GM19023 (cell line): Measurements from ENCODE around the gene ELF5.

Source experiments
- ATAC-seq: cut with Tn5 transposase; IDR thresholded peaks from one replicate; pipeline ENCODE4 v1.9.1; 2021; ENCODE audit warnings: mild to moderate bottlenecking, moderate library complexity; ENCODE audit not compliant: unreplicated experiment

The ELF5 gene

DNA sequence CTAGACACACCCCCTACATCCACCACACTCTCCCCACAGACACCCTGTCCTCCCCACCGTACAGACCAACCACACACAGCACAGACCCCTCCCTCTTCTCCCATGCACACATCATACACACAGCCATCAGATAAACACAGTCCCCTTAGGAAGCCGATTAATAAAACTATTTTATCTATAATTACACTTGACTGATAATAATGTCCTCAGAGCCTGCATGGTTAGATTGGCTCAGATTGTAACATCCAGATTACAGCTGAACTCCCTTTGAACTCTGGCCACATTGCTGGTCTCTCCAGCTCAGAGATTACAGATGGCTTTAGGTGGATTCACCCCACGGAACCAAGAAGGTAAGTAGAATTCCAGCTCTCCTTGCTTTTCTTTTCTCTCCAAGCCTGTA, 9.5 kb upstream of the ELF5 start:
- ATAC-seq = no peak

DNA sequence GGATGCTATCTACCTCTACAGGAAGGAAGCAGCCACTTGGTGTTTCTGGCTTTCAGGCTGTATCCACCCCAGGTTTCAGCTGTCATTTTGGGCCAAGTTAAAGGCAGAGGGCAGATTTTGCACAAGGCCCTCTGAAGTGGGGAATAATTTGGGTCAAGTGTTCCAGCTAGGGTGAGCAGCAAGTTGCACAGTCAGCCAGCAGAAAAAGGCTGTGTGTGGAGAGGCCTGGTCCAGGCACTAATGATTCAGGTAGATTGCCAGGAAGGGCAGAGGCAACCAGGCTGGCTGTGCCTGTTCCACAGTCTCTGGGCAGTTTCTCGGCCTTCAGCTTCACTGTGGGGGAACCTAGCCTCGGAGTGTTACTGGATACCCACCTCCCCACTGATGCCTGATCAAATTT, 8.6 kb upstream of the ELF5 start:
- ATAC-seq = no peak

DNA sequence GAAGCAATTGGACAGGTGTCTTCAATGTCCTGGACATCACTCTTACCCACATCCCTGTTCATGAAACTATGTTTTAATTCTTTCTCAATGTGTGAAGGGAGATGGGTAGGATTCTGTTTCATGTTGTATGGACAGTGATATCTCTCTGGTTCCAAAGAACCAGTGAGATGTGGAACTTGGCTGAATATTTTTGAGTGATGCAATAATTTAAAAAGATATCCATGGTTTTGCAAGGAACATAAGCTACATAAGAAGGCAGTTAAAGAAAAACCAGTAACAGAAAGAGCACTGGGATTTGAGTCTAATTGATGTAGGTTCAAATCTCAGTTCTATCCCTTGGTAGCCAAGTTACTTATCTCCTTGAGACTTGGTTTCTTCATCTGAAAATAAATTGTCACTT, 7.7 kb upstream of the ELF5 start:
- no peak for ATAC-seq

DNA sequence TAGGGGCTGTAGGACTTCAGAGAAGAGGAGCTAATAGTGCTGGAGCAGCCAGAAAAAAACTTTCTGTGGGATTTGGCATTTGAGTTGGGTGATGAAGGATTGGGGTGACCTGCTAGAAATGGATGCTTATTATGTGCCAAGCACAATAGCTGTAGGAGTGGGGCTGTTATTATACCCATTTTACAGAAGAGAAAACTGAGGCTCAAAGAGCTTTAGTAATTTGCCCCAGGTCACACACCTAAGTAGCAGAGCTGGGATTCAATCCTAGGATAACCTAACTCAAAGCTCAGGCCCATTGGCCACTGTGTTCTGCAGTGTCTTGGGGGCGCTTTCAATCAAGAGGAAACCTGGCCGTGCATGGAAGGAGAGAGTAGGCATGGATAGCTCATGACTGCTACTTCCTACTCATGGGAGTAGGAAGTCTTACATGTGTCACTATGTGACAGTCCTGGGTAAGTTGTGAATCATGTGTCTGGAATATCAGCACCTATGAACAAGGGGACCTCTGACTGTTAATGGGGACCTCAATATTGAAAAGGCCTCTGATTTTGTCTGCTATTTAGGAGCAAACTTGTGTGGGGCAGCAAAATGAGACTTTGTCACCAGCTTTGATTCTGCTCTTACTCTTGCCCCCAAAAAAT, 6.1 kb upstream of the ELF5 start:
- no peak for ATAC-seq

DNA sequence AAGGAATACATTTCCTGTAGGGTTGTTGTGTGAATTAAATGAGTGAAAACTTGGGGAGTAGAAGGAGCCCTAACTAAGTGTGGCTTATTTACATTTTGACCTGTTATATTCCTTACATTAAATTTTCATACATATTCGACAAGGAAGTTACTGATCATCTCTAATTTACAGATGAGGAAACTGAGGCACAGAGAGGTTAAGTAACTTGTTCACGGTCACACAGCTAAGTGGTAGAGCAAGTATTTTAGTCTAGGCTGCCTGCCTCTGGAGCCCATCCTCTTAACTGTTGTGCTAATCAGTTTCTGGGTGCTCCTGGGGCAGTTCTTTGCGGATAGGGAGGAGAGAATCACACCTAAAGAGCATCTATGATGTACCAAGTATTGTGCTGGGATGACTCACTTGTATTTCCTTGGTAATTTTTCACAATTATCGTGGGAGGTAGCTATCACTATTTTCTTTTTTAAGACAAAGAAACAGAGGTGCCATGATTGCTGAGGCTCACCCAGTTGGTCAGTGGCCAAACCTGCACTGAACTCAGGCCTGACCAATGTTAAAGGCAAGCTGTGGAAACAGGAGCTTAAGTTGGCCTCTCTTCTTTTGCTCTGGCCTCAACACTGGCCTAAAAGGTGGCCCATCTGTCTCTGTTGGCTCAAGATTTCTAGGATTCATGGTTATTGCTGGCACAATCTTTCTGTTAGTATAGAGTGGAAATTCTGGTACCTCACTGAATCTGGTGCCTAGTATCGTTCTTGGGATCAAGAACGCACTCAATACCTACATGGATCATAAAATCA, 2.9 kb upstream of the ELF5 start:
- ATAC-seq = no peak

DNA sequence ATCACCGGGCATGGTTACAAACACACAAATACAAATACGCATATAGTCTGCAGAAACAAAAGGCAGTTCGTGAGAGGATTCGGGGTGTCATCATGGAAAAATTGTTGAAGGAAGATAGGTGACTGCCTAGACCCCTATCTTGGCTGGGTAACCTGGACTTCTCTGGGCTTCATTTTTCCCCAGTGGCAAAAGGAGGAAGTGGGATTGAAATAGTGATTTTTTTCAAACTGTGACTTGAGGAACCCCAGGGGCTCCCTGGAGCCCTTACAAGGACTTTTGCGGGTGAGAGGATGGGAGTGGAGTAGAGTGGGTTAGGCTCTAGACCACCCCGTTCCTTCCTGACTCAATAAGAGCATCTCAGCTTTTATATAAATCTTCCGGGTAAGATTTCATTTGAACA, 1.0 kb upstream of the ELF5 start:
- ATAC-seq = no peak

DNA sequence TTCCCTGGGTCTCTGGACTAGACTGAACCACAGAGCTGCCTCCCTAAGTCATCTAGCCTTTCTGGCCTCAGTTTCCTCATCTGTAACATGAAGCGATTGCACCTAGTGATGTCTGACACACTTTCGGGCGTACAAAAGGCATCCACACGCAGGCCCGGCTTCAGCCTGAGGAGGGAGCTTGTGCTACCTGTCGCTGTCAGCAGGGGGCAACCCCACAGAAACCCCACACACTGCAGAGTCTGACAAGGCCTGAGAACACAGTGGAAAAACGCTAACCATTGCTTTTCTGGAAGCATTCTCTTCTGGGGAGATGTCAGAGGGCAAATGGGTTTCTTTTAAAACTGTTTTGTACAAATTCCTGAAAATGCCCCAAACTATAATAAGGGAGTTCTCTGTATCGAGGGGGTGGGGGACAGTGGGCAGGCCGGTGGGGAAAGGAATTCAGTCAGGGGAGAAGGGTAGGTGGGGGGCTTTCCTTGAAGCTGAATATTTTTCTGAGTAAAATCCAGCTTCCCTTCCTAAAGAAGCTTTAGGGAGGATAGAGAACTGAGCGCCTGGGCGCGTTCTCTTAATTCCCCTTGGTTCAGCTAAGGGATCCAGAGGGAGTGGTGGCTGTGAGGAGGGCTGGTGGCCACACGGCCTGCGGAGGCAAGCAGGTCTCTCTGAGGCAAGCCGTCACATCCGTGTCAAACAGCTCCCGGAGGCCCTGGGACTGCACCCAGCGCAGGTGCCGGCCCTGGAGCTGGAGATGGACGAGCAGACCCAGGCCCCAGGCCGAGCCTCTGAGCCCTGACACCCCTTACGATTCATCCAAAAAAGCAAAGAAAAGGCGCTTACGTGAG, 533 bp downstream of the ELF5 start:
- peak; percentile 88 for ATAC-seq

DNA sequence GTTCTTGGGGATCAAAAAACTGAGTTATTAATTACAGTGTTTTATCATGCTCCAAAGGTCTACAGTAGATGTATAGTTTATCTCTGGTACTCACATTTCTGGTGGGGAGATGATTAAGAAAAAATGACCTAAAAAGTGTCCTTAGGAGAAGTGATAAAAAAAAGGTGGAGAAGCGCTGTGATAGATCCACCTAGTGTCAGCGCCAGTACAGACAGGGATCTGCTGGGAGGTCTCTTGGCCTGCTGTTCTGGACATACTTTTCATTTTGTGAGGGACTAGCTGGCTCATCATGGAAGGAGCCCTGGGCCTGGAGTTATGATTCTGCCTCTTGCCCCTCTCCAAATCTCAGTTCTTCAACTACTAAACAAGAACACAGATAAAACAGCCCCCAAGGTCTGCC, 2.9 kb downstream of the ELF5 start:
- no peak for ATAC-seq

DNA sequence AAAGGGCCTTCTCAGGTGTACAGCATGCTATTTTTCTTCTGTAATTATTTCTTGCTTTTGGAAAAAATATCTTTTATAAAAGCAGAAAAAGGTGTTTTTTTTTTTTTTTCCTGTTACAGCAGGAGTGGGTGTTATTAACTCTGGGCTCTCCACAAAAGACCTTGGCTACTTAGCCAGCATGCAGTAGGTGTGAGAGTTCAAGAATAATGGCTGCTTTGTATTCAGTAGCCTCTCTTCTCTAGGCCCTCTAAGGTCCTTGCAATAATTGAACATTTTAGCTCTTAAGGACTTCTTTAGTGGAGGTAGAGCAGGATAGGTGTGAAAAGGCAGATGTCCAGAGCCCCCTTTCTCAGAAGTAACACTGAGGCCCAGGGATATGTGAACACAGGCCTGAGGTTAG, 3.4 kb downstream of the ELF5 start:
- ATAC-seq = no peak

DNA sequence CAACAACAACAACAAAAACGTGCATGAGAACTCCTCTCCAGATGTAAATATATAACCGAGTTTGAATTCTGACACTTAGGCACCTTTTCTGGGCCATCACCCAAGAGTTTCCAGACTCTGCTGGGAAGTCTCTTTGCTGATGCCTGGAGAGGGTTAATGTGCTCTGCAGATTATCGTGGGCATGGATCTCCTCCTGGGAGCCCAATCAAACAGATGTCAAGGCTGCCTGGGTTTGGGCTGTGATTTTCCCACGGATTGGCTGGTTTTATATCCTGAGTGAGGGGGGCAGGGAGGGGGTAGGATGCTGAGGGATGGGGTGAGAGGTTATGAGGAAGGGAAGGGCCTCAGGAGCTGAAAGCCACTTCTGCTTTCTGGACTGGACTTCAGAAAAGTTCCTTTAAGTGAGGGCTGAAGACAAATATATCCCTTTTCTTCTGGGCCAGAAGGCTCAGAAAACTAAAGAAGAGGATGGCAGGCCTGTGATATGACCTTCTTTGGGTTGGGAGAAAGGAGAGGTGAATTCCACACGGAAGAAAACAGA, 4.2 kb downstream of the ELF5 start:
- no peak for ATAC-seq

DNA sequence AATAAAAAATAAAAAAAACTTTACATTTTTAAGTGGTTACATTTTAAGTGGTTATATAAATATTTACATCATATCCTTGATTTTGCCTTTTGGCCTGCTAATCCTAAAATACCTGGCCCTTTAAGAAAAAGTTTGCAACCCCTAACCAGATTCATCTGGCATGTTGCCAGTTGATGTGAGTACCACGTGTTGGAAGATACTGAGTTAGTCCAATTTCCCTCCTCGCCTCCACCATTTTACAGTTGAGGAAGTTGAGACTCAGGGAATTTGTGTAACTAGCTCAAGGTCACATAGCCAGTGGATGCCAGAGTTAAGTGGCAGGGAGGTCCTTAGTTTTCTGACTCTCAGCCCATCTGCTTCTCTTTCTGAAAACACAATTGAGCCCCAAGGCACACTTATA, 5.1 kb downstream of the ELF5 start:
- no peak for ATAC-seq

DNA sequence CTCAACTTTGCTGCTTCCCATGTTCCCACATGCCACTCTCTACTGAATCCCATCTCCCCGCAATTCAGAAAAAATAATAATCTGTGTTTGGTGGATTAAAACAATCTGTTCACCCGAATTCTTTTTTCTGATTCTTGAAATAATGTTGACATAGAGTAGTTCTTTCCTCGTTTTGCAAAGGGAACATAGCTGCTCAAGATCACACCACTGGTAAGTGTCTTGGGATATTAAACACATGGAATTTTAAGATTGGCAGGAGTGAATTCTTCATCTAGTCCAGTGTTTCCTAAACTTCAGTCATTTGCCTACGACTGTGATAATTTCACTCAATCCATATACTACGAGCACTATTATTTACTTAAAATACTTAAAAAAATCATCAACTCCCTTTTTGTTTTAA, 6.0 kb downstream of the ELF5 start:
- ATAC-seq = no peak

DNA sequence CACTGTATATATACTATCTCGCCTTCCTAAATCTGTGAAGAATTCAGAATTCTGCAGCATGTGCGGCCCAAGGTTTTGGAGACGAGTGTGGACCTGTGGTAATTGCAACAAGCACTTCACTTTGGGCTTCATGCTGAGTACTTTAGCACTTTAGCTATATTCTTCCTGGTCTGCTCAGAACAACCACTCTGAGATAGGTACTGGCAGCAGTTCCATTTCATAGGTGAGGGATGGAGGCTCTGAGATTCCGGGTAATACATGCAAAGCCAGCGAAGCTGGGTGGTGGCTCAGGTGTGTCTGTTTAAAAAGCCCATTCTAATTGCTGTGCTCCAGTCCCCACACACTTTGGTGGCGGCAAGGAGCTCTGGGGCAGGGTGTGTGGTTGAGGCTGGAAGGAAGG, 6.4 kb downstream of the ELF5 start:
- ATAC-seq = no peak

DNA sequence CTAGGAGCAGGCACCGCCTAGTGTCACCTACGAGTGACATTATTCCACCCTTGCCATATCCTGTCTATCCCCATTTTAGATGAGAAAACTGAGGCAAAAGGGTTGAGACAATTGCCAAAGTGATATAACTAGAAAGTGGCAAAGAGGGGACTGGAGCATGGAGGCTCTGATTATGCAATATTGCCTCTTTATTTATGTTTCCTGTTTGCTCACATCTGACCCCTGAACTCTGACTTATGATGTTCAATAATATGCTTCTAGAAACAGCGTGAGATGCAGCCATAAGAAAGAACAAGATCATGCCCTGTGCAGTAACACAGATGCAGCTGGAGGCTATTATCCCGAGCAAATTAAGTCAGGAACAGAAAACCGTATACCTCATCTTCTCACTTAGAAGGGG, 7.7 kb downstream of the ELF5 start:
- ATAC-seq = no peak

DNA sequence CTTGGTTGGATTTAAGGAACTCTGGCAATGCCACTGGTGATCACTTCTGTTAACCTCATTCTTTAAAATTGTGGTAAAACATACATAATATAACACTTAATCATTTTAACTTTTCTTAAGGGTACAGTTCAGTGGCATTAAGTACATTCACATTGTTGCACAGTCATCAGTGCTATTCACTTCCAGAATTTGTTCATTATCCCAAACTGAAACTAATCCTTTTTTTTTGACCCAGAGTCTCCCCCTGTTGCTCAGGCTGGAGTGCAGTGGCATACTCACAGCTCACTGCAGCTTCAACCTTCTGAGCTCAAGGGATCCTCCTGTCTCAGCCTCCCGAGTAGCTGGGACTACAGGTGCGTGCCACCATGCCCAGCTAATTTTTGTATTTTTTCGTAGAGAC, 10.6 kb downstream of the ELF5 start:
- ATAC-seq = no peak

DNA sequence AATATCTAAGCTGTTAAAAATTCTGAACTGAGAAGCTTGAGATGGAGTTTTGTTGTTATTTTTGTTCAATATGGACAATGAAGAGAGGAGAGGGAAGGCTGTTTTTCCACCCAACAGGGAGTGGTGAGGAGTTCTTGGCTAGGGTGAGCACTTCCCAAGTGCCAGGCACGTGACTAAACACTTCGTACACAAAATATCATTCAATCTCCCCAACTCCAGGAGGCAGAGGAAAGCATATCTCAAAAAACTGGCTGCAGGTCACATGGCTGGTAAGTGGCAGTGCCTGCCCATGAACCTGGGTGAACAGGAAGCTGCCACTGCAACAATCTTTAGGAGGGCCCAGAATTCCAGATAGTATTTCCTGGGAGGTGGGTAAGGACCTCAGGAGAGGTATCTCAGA, 11.6 kb downstream of the ELF5 start:
- no peak for ATAC-seq

DNA sequence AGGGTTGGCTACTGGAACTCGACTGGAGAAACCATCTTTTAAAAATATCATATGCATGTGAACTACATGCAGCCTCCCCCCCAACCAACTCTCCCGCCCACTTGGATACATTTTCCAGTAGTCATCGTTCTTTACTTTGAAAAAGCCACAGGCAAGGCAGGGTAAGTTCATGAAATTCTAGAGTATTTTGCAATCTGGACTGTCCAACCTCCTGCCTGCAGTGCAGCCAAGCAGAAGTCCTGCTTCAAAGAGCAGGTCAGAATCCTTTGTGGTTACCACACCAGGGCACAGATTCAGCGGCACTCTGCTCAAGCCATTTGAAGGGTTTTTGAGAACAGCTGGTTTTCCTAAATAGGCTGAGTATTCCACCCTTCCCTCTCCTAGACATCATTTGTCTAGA, 12.1 kb downstream of the ELF5 start:
- ATAC-seq = no peak

DNA sequence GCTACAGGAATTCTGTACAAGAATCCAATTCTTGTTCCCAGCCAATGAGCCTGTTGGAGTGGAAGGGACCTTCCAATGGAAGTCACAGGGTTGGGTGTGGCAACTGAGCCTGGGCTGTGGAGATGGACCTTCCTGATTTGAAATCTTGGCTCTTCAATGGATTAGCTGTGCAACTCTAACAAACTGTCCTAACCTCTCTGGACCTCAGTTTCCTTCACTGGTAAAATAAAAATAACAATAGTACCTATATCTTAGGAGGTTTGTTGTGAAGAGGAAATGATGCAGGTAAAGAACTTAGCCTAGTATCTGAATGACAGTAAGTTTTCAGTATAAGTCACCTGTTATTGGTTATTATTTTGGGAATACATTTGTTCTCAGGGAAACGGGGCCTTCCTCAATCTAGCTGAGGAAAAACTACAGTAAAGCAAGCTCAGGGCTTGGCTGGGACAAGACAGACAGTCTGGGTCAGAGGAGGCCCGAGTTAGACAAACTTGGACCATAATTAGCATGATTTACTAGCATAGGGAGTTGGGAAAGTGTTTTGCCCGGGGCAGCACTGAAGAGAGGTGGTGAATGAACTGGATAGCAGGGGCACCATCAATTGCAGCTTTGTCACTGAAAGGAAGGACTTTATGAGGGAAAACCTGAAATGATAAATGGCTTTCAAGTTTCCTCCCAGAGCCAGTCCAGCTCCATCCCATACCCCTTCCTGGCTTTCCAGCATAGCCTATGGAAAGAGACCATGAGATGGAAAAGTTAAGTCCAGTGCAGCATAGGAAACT, 13.7 kb downstream of the ELF5 start:
- no peak for ATAC-seq

DNA sequence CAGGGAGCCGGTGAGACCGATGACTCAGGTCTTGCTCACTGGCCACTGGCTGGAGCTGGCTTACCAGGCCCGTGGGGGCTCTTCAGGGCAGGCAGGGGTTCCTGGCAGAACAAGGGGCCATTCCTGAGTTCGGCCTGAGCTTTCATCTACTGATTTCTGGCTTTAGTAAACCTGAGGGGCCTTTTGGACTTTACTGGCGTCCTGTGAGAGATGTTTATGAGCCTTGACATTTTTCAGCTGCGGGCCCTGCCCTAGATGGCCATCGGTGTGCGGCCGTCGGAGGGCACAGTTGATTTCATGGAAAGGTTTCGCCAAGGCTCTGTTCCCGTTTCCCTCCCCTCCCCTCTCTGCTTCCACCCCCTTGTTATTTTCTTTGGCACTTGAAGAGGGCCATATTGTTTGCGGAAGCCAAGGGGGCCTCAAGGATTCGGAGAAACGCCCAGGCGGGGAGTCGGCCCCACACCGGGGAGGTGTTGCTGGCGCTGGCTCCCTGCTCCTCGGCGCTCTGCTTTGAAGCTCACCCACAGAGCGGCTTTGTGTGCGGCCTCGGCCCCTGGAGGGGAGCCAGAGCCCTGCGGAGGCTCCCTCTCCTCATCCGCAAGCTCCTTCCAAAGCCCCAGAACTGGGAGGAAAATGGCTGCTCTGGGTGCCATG, 17.7 kb downstream of the ELF5 start:
- no peak for ATAC-seq

DNA sequence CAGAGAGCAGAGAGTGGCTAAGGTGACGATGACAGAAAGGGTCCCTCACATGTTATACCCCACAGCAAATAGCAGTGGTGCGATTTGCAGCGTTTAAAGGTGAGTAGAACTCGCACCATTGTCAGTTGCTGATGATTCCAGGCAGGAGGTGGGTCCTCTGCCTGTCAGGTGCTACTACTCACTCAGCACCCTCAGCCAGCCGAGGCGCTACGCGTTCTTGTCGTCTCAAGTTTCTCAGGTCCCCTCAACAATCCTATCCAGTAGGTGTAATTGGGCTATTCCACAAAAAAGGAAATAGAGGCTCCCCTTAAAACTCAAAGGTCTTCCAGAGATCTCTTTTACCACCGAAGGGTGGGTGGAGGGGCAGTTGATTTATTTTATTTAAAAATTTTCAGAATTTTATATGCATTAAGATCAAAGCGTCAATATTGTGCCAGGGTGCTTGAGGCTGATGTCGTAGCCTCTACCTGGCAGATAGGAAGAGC, 18.3 kb downstream of the ELF5 start:
- ATAC-seq = no peak
